Measurements from ENCODE around the gene NCKAP5. TPM values are rescaled to one million over a fixed set of nuclear protein-coding genes. Genes with fewer than 3 reads are reported as not detected.

NCKAP5 gene
- total RNA-seq, 1 experiment from 2014 or later = not detected

DNA sequence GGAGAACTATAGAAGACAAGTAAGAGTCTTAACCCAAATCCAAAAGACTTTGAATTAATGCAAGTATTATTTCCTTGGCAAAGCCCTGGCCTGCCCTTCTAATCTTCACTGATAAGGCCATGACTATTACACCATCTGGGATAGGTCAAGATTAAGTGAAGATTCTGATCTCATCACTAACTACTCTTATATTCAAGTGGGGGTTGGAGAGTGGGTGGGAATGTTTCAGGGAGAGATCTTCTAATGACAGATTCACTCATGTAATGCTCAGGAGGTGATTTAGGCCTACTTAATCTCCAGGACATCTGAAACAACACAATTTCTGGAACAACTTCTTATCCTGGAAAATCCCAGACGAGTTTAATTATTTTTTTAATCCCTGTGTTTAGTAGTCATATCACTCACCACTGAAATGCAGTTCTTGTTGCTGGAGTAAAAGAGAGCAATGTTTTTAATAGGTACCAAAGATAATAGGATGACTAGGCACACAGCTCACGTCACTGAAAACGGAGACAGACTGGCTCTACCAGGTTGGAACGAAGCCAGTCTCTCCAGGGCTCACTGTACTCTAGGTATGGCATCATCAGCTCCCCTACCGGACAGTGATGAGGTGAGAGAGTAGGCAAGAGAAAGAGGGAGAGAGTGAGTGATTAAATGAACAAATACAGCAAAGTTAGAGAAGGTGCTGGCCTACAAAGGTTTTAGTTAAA is 133.1 kb downstream of the NCKAP5 start:
- H4K20me1 ChIP-seq (ENCODE audit: insufficient read depth) = no peaks in the 10 kb centered on the region
- DNase-seq = no peak
- no peak overlapping the region for H2AFZ ChIP-seq
- no peaks in the 10 kb centered on the region for H3K79me2 ChIP-seq (ENCODE audit: low read depth)
- H3K4me2 ChIP-seq = no peak overlapping the region
- no peaks in the 10 kb centered on the region for H3F3A ChIP-seq (ENCODE audit: insufficient read depth, low read depth)
- no TSS peak for BruUV-seq (replicated peaks)
- no peaks in the 10 kb centered on the region for H3K36me3 ChIP-seq (ENCODE audit: low read depth)
- H3K27ac ChIP-seq = no peak overlapping the region
- H3K9me3 ChIP-seq (ENCODE audit: insufficient read depth, low read depth) = no peaks in the 10 kb centered on the region
- H3K4me3 ChIP-seq = no peak overlapping the region
- intact Hi-C loops (cut with micrococcal nuclease; ENCODE audit: unreplicated experiment) = no loop called here
- CTCF ChIA-PET = no interaction called here
- no peaks in the 10 kb centered on the region for H3K4me1 ChIP-seq (replicated peaks; ENCODE audit: insufficient read depth)
- TF ChIP-seq, protein P1, sequence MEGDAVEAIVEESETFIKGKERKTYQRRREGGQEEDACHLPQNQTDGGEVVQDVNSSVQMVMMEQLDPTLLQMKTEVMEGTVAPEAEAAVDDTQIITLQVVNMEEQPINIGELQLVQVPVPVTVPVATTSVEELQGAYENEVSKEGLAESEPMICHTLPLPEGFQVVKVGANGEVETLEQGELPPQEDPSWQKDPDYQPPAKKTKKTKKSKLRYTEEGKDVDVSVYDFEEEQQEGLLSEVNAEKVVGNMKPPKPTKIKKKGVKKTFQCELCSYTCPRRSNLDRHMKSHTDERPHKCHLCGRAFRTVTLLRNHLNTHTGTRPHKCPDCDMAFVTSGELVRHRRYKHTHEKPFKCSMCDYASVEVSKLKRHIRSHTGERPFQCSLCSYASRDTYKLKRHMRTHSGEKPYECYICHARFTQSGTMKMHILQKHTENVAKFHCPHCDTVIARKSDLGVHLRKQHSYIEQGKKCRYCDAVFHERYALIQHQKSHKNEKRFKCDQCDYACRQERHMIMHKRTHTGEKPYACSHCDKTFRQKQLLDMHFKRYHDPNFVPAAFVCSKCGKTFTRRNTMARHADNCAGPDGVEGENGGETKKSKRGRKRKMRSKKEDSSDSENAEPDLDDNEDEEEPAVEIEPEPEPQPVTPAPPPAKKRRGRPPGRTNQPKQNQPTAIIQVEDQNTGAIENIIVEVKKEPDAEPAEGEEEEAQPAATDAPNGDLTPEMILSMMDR (conservative IDR thresholded peaks at IDR 0.05) = no peak
- TF ChIP-seq EZH2 (IDR thresholded peaks at IDR 0.05; ENCODE audit: low read depth) = no peak
- H3K9me2 ChIP-seq (ENCODE audit: insufficient read depth) = no peaks in the 10 kb centered on the region
- POLR2A ChIA-PET (ENCODE audit: unreplicated experiment) = no interaction called here
- peaks cover 32% of the 10 kb centered on the region for H3K27me3 ChIP-seq (ENCODE audit: insufficient read depth, low read depth)

DNA sequence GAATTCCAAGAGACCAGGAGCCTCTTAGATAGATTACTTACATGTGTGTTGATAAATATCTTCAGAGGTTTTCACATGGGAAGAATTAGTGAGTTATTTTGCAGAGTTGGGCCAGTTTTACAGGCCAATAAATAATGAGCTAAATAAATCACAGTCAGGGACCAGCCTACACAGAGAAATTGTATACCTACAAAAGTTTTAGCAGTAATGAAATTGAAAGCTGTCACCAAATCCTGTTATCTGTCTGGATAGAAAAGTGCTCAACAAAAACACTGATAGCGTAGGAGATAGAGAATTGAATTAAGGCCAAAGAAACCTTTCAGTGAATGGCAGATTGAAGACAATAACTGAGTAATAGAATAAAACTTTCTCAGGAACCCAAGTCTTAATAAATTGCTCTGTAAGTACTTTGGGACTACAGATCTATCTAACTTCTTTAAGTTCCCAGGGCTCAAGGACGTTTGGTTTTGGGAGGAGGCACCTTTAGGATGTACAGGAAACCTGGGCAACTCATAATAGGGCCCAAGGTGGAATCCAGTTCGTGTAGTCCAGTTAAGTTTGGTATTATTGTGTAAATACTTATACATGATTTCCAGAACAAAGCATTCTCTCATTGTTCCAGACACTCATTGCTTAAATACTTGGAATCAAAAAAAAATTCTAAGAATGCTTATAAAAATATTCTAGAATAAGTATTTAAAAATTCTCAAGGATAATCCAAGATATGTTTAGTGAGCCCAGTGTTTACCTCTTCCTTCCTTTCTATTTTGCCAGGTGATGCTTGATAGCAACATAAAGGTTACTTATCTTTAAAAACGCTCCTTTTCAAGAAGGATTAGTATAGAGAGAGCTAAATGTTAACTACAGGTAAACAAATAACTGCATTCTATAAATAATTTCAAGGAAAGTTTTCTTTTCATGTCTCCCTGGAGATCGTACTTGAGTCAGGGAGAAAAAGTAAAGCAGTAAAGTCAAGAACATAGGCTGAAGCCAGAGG is 134.5 kb downstream of the NCKAP5 start:
- H3K27me3 ChIP-seq (ENCODE audit: insufficient read depth, low read depth) = peaks cover 32% of the 10 kb centered on the region
- H3F3A ChIP-seq (ENCODE audit: insufficient read depth, low read depth) = no peaks in the 10 kb centered on the region
- POLR2A ChIA-PET (ENCODE audit: unreplicated experiment) = no interaction called here
- BruUV-seq (replicated peaks) = no TSS peak
- CTCF ChIA-PET = no interaction called here
- intact Hi-C loops (cut with micrococcal nuclease; ENCODE audit: unreplicated experiment) = no loop called here
- H3K4me3 ChIP-seq = no peak overlapping the region
- H3K4me2 ChIP-seq = no peak overlapping the region
- no peaks in the 10 kb centered on the region for H3K9me3 ChIP-seq (ENCODE audit: insufficient read depth, low read depth)
- TF ChIP-seq, protein P1 (conservative IDR thresholded peaks at IDR 0.05) = no peak
- TF ChIP-seq EZH2 (IDR thresholded peaks at IDR 0.05; ENCODE audit: low read depth) = no peak
- DNase-seq = no peak
- H2AFZ ChIP-seq = no peak overlapping the region
- H3K79me2 ChIP-seq (ENCODE audit: low read depth) = no peaks in the 10 kb centered on the region
- no peaks in the 10 kb centered on the region for H3K36me3 ChIP-seq (ENCODE audit: low read depth)
- no peaks in the 10 kb centered on the region for H3K4me1 ChIP-seq (replicated peaks; ENCODE audit: insufficient read depth)
- no peaks in the 10 kb centered on the region for H3K9me2 ChIP-seq (ENCODE audit: insufficient read depth)
- no peak overlapping the region for H3K27ac ChIP-seq
- no peaks in the 10 kb centered on the region for H4K20me1 ChIP-seq (ENCODE audit: insufficient read depth)

DNA sequence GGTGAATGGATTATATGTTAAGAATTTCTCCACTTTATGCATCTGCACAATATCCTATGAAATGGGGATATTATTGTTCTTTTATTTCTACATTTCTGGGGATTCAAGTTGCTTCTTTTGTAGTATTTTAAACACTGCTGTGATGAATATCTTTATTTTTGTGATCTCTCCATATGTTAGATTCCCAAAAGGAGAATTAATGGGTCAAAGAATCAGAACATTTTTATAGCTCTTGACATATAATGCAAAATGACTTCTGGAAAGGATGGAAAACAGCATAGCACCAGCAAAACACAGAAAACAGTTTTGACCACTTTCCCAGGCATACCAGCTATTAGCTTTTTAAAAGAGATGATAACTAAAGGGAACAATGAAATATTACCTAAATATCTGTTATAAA is 135.5 kb downstream of the NCKAP5 start:
- CTCF ChIA-PET = no interaction called here

More for the DNA sequence above, 135.5 kb downstream of the NCKAP5 start:
- no peaks in the 10 kb centered on the region for H3K79me2 ChIP-seq (ENCODE audit: low read depth)
- H3K9me2 ChIP-seq (ENCODE audit: insufficient read depth) = no peaks in the 10 kb centered on the region
- no peaks in the 10 kb centered on the region for H4K20me1 ChIP-seq (ENCODE audit: insufficient read depth)
- H3K36me3 ChIP-seq (ENCODE audit: low read depth) = no peaks in the 10 kb centered on the region
- POLR2A ChIA-PET (ENCODE audit: unreplicated experiment) = no interaction called here
- no peak overlapping the region for H3K4me2 ChIP-seq
- no peaks in the 10 kb centered on the region for H3K9me3 ChIP-seq (ENCODE audit: insufficient read depth, low read depth)
- TF ChIP-seq, protein P1 (conservative IDR thresholded peaks at IDR 0.05) = no peak
- TF ChIP-seq EZH2 (IDR thresholded peaks at IDR 0.05; ENCODE audit: low read depth) = no peak
- H3K4me3 ChIP-seq = no peak overlapping the region
- H2AFZ ChIP-seq = no peak overlapping the region
- peaks cover 28% of the 10 kb centered on the region for H3K27me3 ChIP-seq (ENCODE audit: insufficient read depth, low read depth)
- no peak for DNase-seq
- intact Hi-C loops (cut with micrococcal nuclease; ENCODE audit: unreplicated experiment) = no loop called here
- no TSS peak for BruUV-seq (replicated peaks)
- no peaks in the 10 kb centered on the region for H3K4me1 ChIP-seq (replicated peaks; ENCODE audit: insufficient read depth)
- H3F3A ChIP-seq (ENCODE audit: insufficient read depth, low read depth) = no peaks in the 10 kb centered on the region
- no peak overlapping the region for H3K27ac ChIP-seq
